ENCODE data around the gene MGAT3. TPM values are rescaled to one million over a fixed set of nuclear protein-coding genes. Genes with fewer than 3 reads are reported as not detected.

Gene MGAT3
- total RNA-seq, 1 donor from 2014 or later, result 43.6 TPM

GRCh38 chr22:39434243-39434653 lies 22.6 kb upstream of the MGAT3 start:
- H3K4me3 Mint-ChIP-seq, result no peak overlapping the region
- peaks cover 4% of the 10 kb centered on the region for H3K36me3 Mint-ChIP-seq
- H3K9me3 Mint-ChIP-seq, result no peaks in the 10 kb centered on the region
- H3K4me1 Mint-ChIP-seq, result peaks cover 16% of the 10 kb centered on the region
- H3K27me3 Mint-ChIP-seq (ENCODE audit: low read depth), result no peaks in the 10 kb centered on the region
- H3K27ac Mint-ChIP-seq, result no peak overlapping the region
- no peak for TF ChIP-seq CTCF (IDR thresholded peaks at IDR 0.05; ENCODE audit: unreplicated experiment)
- DNase-seq (ENCODE audit: low spot score in 2 of 2, unreplicated experiment in 2 of 2), result no peak

GRCh38 chr22:39434721-39435120 lies 22.1 kb upstream of the MGAT3 start:
- DNase-seq (ENCODE audit: low spot score in 2 of 2, unreplicated experiment in 2 of 2), result no peak
- Mint-ChIP-seq H3K4me3 (no peak overlapping the region), H3K27me3 (ENCODE audit: low read depth) (no peaks in the 10 kb centered on the region), H3K4me1 (peaks cover 15% of the 10 kb centered on the region), H3K9me3 (no peaks in the 10 kb centered on the region), H3K27ac (no peak overlapping the region), H3K36me3 (peaks cover 3% of the 10 kb centered on the region)
- no peak for TF ChIP-seq CTCF (IDR thresholded peaks at IDR 0.05; ENCODE audit: unreplicated experiment)

GRCh38 chr22:39435616-39436015 lies 21.2 kb upstream of the MGAT3 start:
- H3K27ac Mint-ChIP-seq, result no peak overlapping the region
- no peaks in the 10 kb centered on the region for H3K9me3 Mint-ChIP-seq
- DNase-seq (ENCODE audit: low spot score in 2 of 2, unreplicated experiment in 2 of 2), result no peak
- no peaks in the 10 kb centered on the region for H3K36me3 Mint-ChIP-seq
- no peaks in the 10 kb centered on the region for H3K27me3 Mint-ChIP-seq (ENCODE audit: low read depth)
- TF ChIP-seq CTCF (IDR thresholded peaks at IDR 0.05; ENCODE audit: unreplicated experiment), result no peak
- no peak overlapping the region for H3K4me3 Mint-ChIP-seq
- H3K4me1 Mint-ChIP-seq, result peaks cover 12% of the 10 kb centered on the region

GRCh38 chr22:39437791-39438704 lies 18.8 kb upstream of the MGAT3 start:
- DNase-seq (ENCODE audit: low spot score in 2 of 2, unreplicated experiment in 2 of 2), result no peak
- no peak for TF ChIP-seq CTCF (IDR thresholded peaks at IDR 0.05; ENCODE audit: unreplicated experiment)
- no peaks in the 10 kb centered on the region for H3K9me3 Mint-ChIP-seq
- no peak overlapping the region for H3K4me3 Mint-ChIP-seq
- H3K36me3 Mint-ChIP-seq, result no peaks in the 10 kb centered on the region
- no peaks in the 10 kb centered on the region for H3K27me3 Mint-ChIP-seq (ENCODE audit: low read depth)
- peaks cover 12% of the 10 kb centered on the region for H3K4me1 Mint-ChIP-seq
- H3K27ac Mint-ChIP-seq, result no peak overlapping the region

GRCh38 chr22:39439170-39439569 lies 17.6 kb upstream of the MGAT3 start:
- Mint-ChIP-seq H3K4me3 (no peak overlapping the region), H3K27ac (no peak overlapping the region), H3K9me3 (no peaks in the 10 kb centered on the region), H3K4me1 (peaks cover 13% of the 10 kb centered on the region), H3K36me3 (no peaks in the 10 kb centered on the region), H3K27me3 (ENCODE audit: low read depth) (no peaks in the 10 kb centered on the region)
- no peak for TF ChIP-seq CTCF (IDR thresholded peaks at IDR 0.05; ENCODE audit: unreplicated experiment)
- no peak for DNase-seq (ENCODE audit: low spot score in 2 of 2, unreplicated experiment in 2 of 2)
